ENCODE data around the gene DAAM1.

Gene DAAM1

DNA sequence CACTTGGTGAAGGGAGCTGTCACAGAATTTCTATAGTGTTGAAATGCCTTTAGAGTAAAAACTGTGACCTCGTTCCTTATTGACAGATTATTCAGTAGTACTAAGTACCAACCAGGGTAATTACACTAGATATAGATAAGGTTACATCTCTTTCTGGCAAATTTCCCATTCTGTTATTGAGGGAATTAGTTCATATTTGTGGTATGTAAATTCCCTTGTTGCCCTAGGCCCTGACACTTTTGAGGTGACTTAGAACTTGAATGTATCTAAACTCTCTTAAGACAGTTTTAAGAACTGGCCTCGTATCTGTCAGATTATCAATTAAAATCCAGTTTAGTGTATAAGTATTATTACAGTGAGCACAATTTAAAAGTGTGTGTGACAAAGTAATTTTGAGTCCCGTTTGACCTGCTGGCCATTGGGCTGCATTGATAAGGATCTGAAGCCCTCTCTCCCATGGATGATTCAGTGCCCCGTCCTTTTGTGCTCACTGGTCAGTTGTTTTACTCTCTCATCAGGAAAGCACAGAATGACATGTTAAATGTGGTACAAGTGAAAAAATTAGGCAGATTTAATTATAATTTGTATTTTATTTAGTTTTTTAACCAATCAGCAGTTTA lies 153.5 kb downstream of the DAAM1 start:
- no peak for DNase-seq (ENCODE audit: low spot score)

DNA sequence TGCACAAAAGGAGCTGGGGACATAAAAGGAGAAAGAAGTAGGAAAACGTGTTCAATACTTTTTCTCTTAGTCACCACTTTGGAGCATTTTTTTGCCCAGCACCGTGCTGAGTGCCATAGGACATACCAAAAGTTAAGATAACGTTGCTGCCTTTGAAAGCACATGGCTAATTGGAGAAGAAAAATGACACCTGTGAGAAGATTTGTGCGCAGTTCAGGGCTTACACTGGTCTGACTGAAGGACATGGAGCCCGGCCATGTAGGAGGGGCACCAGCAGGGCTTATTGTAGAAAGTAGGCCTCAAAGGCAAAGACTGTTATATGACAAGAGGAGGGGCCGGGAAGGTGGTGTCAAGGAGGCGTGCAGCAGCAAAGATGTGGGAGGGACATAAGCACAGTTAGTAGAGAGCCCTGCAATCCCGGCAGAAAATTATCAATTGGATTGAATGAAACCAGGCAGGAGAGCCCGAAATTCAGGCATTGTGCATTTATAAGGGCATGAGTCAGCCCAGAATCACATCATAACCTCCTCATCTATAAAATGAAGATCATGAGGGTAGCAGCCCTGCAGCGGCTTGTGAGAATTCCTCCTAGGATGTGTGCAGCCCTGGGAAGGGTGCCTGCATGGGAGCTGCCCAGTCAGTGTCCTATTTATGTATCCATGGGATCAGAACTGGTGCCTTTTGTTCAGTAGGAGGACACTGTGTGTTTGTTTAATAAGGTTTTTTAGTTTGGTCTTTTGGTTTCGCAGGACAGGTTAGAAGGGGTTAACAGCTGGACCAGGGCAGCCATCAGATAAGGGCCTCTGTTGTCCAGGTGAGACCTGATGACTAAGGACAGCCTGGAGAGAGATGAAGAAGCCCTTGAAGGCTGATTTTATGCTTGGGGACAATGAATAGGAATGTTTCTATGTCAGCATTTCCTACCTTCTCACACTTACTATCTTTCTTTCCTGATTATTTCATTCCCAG lies 154.3 kb downstream of the DAAM1 start:
- no peak for DNase-seq (ENCODE audit: low spot score)

DNA sequence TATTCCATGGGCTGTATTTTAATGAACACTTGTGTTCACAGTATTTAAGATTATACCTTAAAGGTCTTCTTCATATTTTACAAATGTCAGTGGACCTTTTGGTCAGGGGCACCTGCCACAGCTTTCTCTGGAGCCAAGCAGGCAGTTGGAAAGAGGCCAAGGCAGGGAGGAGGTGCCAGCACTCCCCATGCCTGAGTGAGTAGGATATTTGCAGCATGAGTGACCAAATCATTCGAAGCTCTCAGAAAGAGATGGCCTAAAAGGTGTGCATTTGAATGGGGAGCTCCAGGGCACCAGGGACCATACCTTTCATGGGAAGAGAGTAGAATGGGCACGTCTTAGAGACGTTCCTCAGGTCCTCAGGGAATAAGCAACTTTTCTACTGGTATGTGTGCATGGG lies 155.1 kb downstream of the DAAM1 start:
- no peak for DNase-seq (ENCODE audit: low spot score)

GRCh38 chr14:59344016-59344415 lies 155.5 kb downstream of the DAAM1 start:
- DNase-seq (ENCODE audit: low spot score), result no peak

DNA sequence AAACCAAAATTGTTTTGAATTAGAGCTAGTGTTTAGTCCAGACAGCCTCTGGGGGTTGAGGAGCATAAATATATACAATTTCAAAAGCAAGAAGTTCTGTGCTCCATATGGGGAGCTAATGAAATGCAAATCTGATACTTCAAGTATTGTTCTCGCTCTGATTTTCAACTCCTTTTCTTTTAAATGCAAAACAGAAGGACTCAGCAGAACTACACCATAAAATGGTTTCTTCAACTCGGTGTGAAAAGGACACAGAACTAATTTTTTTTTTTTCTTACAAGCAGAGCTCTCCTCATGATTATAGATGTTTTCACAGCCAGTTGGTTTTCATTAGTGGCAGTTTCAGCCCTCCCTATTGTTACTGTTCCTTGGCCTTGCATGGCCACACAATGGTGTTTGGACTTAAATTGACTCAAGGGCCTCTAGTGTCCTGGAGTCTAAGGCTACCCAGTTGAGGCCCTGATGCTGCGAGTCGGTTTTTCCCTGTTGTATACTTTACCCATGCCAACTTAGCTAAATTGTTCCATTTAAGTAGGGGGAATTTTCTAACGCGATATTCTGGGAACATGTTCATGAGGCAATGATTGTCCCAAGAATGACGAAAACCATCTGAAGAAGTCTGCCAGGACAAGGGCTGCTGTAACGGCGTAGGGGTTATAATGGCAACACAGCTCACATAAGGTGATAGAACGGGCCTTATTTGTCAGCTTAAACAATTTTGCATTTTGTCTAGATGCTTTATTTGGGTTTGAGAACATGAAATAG lies 156.4 kb downstream of the DAAM1 start:
- DNase-seq (ENCODE audit: low spot score), result no peak

DNA sequence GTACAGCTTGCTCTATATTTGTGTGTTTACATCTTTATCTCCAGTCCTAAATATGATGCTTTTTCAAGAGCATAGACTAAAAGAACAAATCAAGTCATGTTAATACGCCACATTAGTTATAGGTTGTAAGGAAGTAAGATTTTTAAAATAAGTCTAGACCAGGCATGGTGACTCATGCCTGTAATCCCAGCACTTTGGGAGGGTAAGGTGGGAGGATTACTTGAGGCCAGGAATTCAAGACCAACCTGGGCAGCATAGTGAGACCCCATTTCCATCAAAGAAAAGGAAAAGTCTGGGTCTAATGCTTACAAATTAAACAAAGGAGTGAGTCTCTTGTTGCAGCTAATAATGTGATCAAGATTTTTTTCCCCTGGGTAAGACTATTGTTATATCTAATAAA lies 157.9 kb downstream of the DAAM1 start:
- DNase-seq (ENCODE audit: low spot score), result no peak

DNA sequence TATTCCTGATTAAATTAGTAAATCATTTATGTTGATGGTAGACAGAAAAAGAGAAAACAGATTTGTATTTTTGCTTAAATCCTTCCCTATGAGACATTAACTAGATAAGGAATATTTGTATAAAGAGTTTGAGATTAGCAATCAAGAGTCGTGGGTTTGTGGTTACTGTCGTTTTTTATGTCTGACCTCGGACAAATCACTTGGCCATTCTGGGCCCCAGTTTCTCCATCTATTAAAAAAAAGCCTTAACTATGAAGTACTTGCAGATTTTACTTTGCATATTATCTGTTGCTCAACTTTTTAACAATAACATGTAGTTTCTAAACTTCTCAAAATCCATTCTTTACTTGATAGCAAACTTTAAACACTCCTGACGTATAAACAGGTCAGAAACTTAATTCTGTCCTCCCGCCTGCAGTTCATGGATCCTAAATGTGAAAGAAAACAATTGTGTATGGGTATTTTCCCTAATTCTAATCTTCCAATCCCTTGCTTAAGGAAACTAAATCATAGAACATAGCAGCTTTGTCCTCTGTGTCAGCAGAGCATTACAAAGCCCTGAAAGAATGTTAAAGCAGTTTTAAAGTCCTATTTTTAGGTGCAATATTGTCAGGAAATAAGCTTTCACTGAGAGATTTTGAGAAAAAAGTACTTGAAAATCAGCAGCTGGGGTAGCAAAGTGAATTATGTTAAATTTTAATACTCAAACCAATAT lies 158.5 kb downstream of the DAAM1 start:
- DNase-seq (ENCODE audit: low spot score), result no peak

DNA sequence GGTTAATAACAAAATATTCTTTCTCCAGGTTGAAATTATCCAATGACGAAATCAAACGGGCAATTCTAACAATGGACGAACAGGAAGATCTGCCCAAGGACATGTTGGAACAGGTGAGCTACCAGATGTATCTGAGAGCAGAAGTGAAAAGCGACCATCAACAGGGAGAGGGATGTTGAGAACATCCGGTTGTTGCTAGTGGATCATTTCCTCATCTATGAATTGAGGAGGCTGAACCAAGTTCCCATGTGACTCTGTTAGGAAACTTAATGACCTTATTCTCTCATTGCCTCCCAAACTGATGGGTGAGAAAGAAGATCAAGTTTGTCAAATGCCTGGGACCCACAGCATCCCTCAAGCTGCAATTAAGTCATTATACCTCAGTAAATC lies 159.0 kb downstream of the DAAM1 start:
- no peak for DNase-seq (ENCODE audit: low spot score)

DNA sequence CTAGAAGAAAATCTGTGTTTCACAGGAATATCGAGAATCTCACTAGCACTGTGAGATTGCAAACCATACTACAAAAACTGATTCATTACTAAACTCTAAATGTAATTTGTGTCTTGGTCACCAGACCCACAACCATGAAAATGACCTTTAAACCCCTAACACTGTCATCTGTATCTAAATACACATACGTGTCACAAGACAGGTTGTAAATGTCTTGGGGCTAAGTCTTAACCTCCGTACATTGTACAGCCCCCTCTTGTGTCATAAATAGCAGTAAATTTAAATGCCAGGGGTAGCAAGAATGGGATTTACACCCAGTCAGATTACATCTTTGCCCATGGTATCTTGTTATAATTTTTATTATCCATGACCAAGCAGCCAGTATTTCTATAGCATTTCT lies 159.4 kb downstream of the DAAM1 start:
- no peak for DNase-seq (ENCODE audit: low spot score)

GRCh38 chr14:59349258-59349701 lies 160.8 kb downstream of the DAAM1 start:
- no peak for DNase-seq (ENCODE audit: low spot score)

GRCh38 chr14:59352961-59353360 lies 164.5 kb downstream of the DAAM1 start:
- no peak for DNase-seq (ENCODE audit: low spot score)

GRCh38 chr14:59354666-59355065 lies 166.2 kb downstream of the DAAM1 start:
- DNase-seq (ENCODE audit: low spot score), result no peak

GRCh38 chr14:59355091-59355490 lies 166.6 kb downstream of the DAAM1 start:
- DNase-seq (ENCODE audit: low spot score), result no peak

DNA sequence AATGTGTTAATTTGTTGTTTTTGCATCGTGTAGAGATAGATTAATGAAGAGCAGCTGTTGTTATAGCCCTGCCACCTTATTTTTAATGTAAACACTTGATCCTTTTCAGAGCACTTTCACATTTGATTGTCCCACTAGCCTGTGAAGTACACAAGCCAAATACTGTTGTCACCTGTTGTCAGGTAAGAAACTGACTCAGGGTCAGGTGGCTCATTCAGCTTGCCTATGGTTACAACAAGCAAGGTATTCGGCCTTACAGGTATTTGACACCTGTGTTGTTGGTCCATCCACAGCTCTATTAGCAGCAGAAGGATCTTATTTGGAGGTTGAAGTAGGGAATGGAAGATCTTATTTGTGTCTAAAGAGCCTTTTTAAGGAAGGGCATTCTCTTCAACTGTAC lies 167.8 kb downstream of the DAAM1 start:
- no peak for DNase-seq (ENCODE audit: low spot score)

- no peak for DNase-seq (ENCODE audit: low spot score)
These were observed 168.3 kb downstream of the DAAM1 start for GRCh38 chr14:59356767-59357166.

DNA sequence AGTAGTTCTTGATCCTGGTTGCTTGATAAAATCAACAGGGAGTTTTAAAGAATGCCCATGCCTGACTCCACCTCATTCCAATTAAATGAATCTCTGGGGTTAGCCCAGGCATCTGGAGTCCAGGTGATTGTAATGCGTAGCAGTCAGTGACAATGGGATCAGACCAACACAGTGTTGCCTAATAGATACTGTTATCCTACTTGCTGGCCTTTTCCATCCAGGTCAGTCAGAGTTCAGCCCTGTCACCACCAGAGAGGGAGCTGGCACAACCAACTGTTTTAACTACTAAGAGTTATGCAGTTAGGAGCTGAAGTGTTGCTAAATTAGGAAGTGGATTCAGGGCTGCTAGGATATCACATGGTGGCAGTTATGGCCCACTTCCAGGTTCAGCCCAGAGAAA lies 169.6 kb downstream of the DAAM1 start:
- peak; percentile 32 for DNase-seq (ENCODE audit: low spot score)

DNA sequence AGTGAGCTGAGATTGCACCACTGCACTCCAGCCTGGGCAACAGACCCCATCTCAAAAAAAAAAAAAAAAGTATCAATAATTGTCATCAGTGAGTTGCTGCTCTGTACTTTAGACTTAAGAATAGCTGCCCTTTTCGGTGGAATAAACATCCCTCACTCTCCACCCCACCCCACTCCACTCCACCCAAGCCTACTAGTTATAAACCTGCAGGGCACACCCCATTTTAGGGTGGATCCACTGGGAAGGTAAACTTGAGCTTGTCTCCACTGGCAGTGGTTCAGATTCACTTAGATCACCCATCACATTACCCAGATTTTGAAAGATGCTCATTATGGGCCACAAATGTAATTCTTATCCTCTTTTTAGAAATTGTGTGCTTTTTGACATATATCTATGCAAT lies 170.3 kb downstream of the DAAM1 start:
- no peak for DNase-seq (ENCODE audit: low spot score)

GRCh38 chr14:59359431-59360124 lies 171.1 kb downstream of the DAAM1 start:
- DNase-seq (ENCODE audit: low spot score), result no peak

- no peak for DNase-seq (ENCODE audit: low spot score)
These were observed 171.8 kb downstream of the DAAM1 start for GRCh38 chr14:59360233-59360632.

DNA sequence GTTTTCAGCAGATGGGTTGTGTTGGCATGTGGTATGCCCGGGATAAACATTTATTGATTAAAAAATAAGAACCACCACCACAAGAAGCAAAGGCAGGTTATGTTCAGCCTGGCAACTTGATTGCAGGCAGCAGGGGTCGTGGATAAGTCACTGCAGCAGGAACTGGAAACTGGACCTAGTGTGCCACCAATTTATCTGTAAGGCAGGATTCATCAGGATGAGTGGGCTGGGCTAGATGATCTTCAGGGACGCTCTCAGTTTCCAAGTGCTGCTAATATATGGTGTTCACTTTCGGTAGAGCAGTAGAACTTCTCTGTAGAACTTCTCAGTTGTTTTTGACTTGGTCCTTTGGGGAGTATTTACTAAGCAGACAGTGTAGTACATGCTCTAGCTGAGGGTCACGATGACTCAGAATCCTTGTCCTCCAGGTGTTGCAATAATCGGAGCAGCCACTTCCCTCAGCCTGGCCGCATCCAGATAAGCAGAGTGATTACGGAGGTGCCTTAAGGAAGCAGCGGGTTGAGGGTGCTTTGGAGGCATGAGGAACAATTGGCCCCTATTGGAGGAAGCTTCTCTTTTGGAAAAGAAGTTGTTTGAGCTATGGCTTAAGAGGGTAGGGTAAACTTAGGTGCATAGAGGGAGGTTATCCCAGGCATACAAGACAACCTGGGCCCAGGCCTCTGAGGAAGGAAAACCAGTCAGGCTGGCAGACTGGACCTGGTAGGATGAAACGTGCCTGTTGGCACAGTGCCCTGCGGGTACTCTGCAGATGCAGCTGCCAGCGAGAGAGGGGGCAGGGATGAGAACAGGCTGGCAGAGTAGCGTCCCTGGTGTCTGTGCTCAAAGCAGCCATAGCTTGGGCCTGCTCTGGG lies 172.7 kb downstream of the DAAM1 start:
- peak; percentile 39 for DNase-seq (ENCODE audit: low spot score)

Measured in LoVo (cell line).